CD4-positive, alpha-beta T cell treated with Interleukin-6 for 4 hours (primary cell): ENCODE measurements around the gene FARP1.

Experiments
- DNase-seq: peaks from one replicate; pipeline ENCODE4 v3.0.0-alpha.2; 2020; ENCODE audit warnings: mixed read lengths

Gene FARP1

GRCh38 chr13:98473135-98473787 lies 330.4 kb downstream of the FARP1 start:
- no peak for DNase-seq

GRCh38 chr13:98473788-98474144 lies 330.9 kb downstream of the FARP1 start:
- DNase-seq: no peak

- DNase-seq: no peak
Observed at GRCh38 chr13:98474292-98474691, 331.4 kb downstream of the FARP1 start.

GRCh38 chr13:98474761-98475160 lies 331.9 kb downstream of the FARP1 start:
- no peak for DNase-seq

- DNase-seq: no peak
Observed at GRCh38 chr13:98475522-98475921, 332.6 kb downstream of the FARP1 start.

- DNase-seq: peak; percentile 75
Observed at GRCh38 chr13:98476106-98476505, 333.2 kb downstream of the FARP1 start.

GRCh38 chr13:98476538-98476966 lies 333.7 kb downstream of the FARP1 start:
- DNase-seq: peak; percentile 92

- DNase-seq: peak; percentile 45
Observed at GRCh38 chr13:98478189-98479129, 335.6 kb downstream of the FARP1 start.

- DNase-seq: no peak
Observed at GRCh38 chr13:98479496-98480003, 336.7 kb downstream of the FARP1 start.

GRCh38 chr13:98480915-98481877 lies 338.3 kb downstream of the FARP1 start:
- DNase-seq: peak; percentile 55

- DNase-seq: no peak
Observed at GRCh38 chr13:98482476-98483444, 339.9 kb downstream of the FARP1 start.

GRCh38 chr13:98483601-98484288 lies 340.9 kb downstream of the FARP1 start:
- DNase-seq: no peak

GRCh38 chr13:98484289-98485219 lies 341.7 kb downstream of the FARP1 start:
- peak; percentile 82 for DNase-seq

- DNase-seq: no peak
Observed at GRCh38 chr13:98485561-98485960, 342.7 kb downstream of the FARP1 start.

GRCh38 chr13:98486412-98486811 lies 343.5 kb downstream of the FARP1 start:
- no peak for DNase-seq

GRCh38 chr13:98487016-98487415 lies 344.1 kb downstream of the FARP1 start:
- no peak for DNase-seq

- no peak for DNase-seq
Observed at GRCh38 chr13:98487522-98487921, 344.6 kb downstream of the FARP1 start.

- DNase-seq: no peak
Observed at GRCh38 chr13:98488736-98489135, 345.8 kb downstream of the FARP1 start.

GRCh38 chr13:98489446-98490194 lies 346.7 kb downstream of the FARP1 start:
- DNase-seq: no peak
